Trophoblast cell (in vitro differentiated cells and primary cell): ENCODE measurements around the gene EVA1C.

Source experiments
- DNase-seq, 2 donors: peaks; one replicate each; pipeline ENCODE4 v3.0.0-alpha.2; 2016
- H2AFZ ChIP-seq: 2 replicates; pipeline ENCODE4 v1.6.1; 2013; ENCODE audit warnings: low read length, moderate library complexity, mild to moderate bottlenecking; ENCODE audit not compliant: insufficient read depth, poor library complexity
- H2AK5ac ChIP-seq: 2 replicates; pipeline ENCODE4 v1.6.1; 2013; ENCODE audit warnings: mild to moderate bottlenecking, low read length
- H2BK120ac ChIP-seq: 2 replicates; pipeline ENCODE4 v1.6.1; 2013; ENCODE audit warnings: low read length, mild to moderate bottlenecking, moderate library complexity; ENCODE audit not compliant: insufficient read depth, poor library complexity
- H2BK12ac ChIP-seq: 2 replicates; pipeline ENCODE4 v1.6.1; 2013; ENCODE audit warnings: mild to moderate bottlenecking, low read length, moderate library complexity
- H2BK5ac ChIP-seq: 2 replicates; pipeline ENCODE4 v1.6.1; 2013; ENCODE audit warnings: low read length, low read depth, moderate library complexity, mild to moderate bottlenecking; ENCODE audit not compliant: poor library complexity
- H3K14ac ChIP-seq: 2 replicates; pipeline ENCODE4 v1.6.1; 2013; ENCODE audit warnings: mild to moderate bottlenecking, low read length
- H3K18ac ChIP-seq: 2 replicates; pipeline ENCODE4 v1.6.1; 2013; ENCODE audit warnings: mild to moderate bottlenecking, low read length
- H3K23ac ChIP-seq: 2 replicates; pipeline ENCODE4 v1.6.1; 2013; ENCODE audit warnings: low read length
- H3K27ac ChIP-seq: 2 replicates; pipeline ENCODE4 v1.5.1; 2013; ENCODE audit warnings: low read depth, mild to moderate bottlenecking, inconsistent platforms, low read length, moderate library complexity
- H3K27me3 ChIP-seq: 2 replicates; pipeline ENCODE4 v1.6.1; 2013; ENCODE audit warnings: inconsistent platforms, mild to moderate bottlenecking, low read length, moderate library complexity; ENCODE audit not compliant: insufficient read depth
- H3K36me3 ChIP-seq, 2 experiments: 1 replicate in 1 of 2; 2 replicates in 1 of 2; pipeline ENCODE4 v1.6.1; 2013; ENCODE audit warnings: low read length in 2 of 2, mild to moderate bottlenecking in 2 of 2, moderate library complexity in 1 of 2; ENCODE audit not compliant: insufficient read depth in 2 of 2, control insufficient read depth in 1 of 2
- H3K4ac ChIP-seq: 2 replicates; pipeline ENCODE4 v1.6.1; 2013; ENCODE audit warnings: low read depth, mild to moderate bottlenecking, low read length, moderate library complexity
- H3K4me1 ChIP-seq, 2 experiments: 1 replicate in 1 of 2; 2 replicates in 1 of 2; pipeline ENCODE4 v1.6.1; 2013; ENCODE audit warnings: low read length in 2 of 2, mild to moderate bottlenecking in 2 of 2, moderate library complexity in 1 of 2; ENCODE audit not compliant: insufficient read depth in 2 of 2, control insufficient read depth in 1 of 2
- H3K4me2 ChIP-seq: 2 replicates; pipeline ENCODE4 v1.6.1; 2013; ENCODE audit warnings: inconsistent platforms, mild to moderate bottlenecking, low read length, moderate library complexity
- H3K4me3 ChIP-seq: 2 replicates; pipeline ENCODE4 v1.5.1; 2013; ENCODE audit warnings: mild to moderate bottlenecking, low read depth, low read length, inconsistent platforms
- H3K79me1 ChIP-seq: one replicate; pipeline ENCODE4 v1.6.1; 2013; ENCODE audit warnings: low read length
- H3K79me2 ChIP-seq: 2 replicates; pipeline ENCODE4 v1.6.1; 2013; ENCODE audit warnings: low read length, mild to moderate bottlenecking; ENCODE audit not compliant: control insufficient read depth, insufficient read depth, poor library complexity
- H3K9ac ChIP-seq: 2 replicates; pipeline ENCODE4 v1.6.1; 2013; ENCODE audit warnings: mild to moderate bottlenecking, low read length
- H3K9me3 ChIP-seq: 2 replicates; pipeline ENCODE4 v1.6.1; 2013; ENCODE audit warnings: low read depth, mild to moderate bottlenecking, control low read depth, inconsistent platforms, low read length; ENCODE audit not compliant: insufficient read depth
- H4K12ac ChIP-seq: 2 replicates; pipeline ENCODE4 v1.6.1; 2013; ENCODE audit warnings: low read depth, mild to moderate bottlenecking, low read length, moderate library complexity
- H4K8ac ChIP-seq: 2 replicates; pipeline ENCODE4 v1.6.1; 2013; ENCODE audit warnings: low read depth, mild to moderate bottlenecking, low read length, moderate library complexity
- H4K91ac ChIP-seq: one replicate; pipeline ENCODE4 v1.6.1; 2013; ENCODE audit warnings: low read depth, mild to moderate bottlenecking, low read length, moderate library complexity
- WGBS: extraction: QIAGEN DNeasy Blood & Tissue Kit; methylation state at CpG from one replicate; pipeline ENCODE4 v1.1.7; 2013; ENCODE audit warnings: missing lambda C conversion rate; ENCODE audit not compliant: insufficient read length, insufficient coverage; ENCODE audit errors: extremely low coverage; 5-methylcytosine and 5-hydroxymethylcytosine counted together

Gene EVA1C

GRCh38 chr21:32533053-32533452, 120.5 kb downstream of the EVA1C start:
- peaks cover 12% of the 10 kb centered on the region for H3K9me3 ChIP-seq
- peak overlapping the region; percentile 1 for H3K23ac ChIP-seq
- H3K79me1 ChIP-seq = no peaks in the 10 kb centered on the region
- H4K8ac ChIP-seq = no peak overlapping the region
- H3K4me1 ChIP-seq = no peaks in the 10 kb centered on the region
- no peak overlapping the region for H3K9ac ChIP-seq
- no peak overlapping the region for H3K4ac ChIP-seq
- no peak overlapping the region for H4K91ac ChIP-seq
- H3K14ac ChIP-seq = no peak overlapping the region
- peak overlapping the region; percentile 59 for H3K4me3 ChIP-seq
- H2BK12ac ChIP-seq = no peak overlapping the region
- no peak overlapping the region for H2AK5ac ChIP-seq
- H2BK5ac ChIP-seq = no peak overlapping the region
- no peak overlapping the region for H3K4me2 ChIP-seq
- no peak overlapping the region for H2AFZ ChIP-seq
- no peak for DNase-seq
- no peaks in the 10 kb centered on the region for H3K27me3 ChIP-seq
- H3K36me3 ChIP-seq = no peaks in the 10 kb centered on the region
- H3K79me2 ChIP-seq = no peaks in the 10 kb centered on the region
- no peak overlapping the region for H3K27ac ChIP-seq
- WGBS = no CpG with 5 or more reads among the region's 4 CpGs
- H4K12ac ChIP-seq = no peak overlapping the region
- no peak overlapping the region for H3K18ac ChIP-seq
- H2BK120ac ChIP-seq = no peak overlapping the region

- no peak overlapping the region for H2BK120ac ChIP-seq
- no peak for DNase-seq
- no peak overlapping the region for H3K23ac ChIP-seq
- no peak overlapping the region for H2AFZ ChIP-seq
- no peak overlapping the region for H3K27ac ChIP-seq
- H3K14ac ChIP-seq = no peak overlapping the region
- no peak overlapping the region for H4K8ac ChIP-seq
- H3K27me3 ChIP-seq = no peaks in the 10 kb centered on the region
- no peak overlapping the region for H2AK5ac ChIP-seq
- H3K9ac ChIP-seq = no peak overlapping the region
- no peak overlapping the region for H2BK12ac ChIP-seq
- no peaks in the 10 kb centered on the region for H3K79me2 ChIP-seq
- no peak overlapping the region for H3K18ac ChIP-seq
- H3K9me3 ChIP-seq = peaks cover 12% of the 10 kb centered on the region
- no peak overlapping the region for H4K91ac ChIP-seq
- no peaks in the 10 kb centered on the region for H3K4me1 ChIP-seq
- H3K79me1 ChIP-seq = no peaks in the 10 kb centered on the region
- no peak overlapping the region for H3K4ac ChIP-seq
- H3K36me3 ChIP-seq = no peaks in the 10 kb centered on the region
- H3K4me3 ChIP-seq = peak overlapping the region; percentile 59
- no peak overlapping the region for H4K12ac ChIP-seq
- no CpG with 5 or more reads among the region's 7 CpGs for WGBS
- H2BK5ac ChIP-seq = no peak overlapping the region
- no peak overlapping the region for H3K4me2 ChIP-seq
Measured at GRCh38 chr21:32533611-32534010, 121.1 kb downstream of the EVA1C start.

- Histone ChIP-seq H3K23ac (no peak overlapping the region), H3K4ac (no peak overlapping the region), H2BK120ac (no peak overlapping the region), H4K91ac (no peak overlapping the region), H4K8ac (no peak overlapping the region), H3K4me3 (no peak overlapping the region), H3K27me3 (no peaks in the 10 kb centered on the region), H3K9ac (no peak overlapping the region), H2BK12ac (no peak overlapping the region), H3K4me2 (no peak overlapping the region), H3K18ac (no peak overlapping the region), H3K79me2 (no peaks in the 10 kb centered on the region), H3K4me1 (no peaks in the 10 kb centered on the region), H2AK5ac (no peak overlapping the region), H3K79me1 (no peaks in the 10 kb centered on the region), H4K12ac (no peak overlapping the region), H3K9me3 (peaks cover 12% of the 10 kb centered on the region), H2AFZ (no peak overlapping the region), H3K14ac (no peak overlapping the region), H3K36me3 (no peaks in the 10 kb centered on the region), H2BK5ac (no peak overlapping the region), H3K27ac (no peak overlapping the region)
- no CpG with 5 or more reads among the region's 8 CpGs for WGBS
- no peak for DNase-seq
Measured at GRCh38 chr21:32534113-32534512, 121.6 kb downstream of the EVA1C start.

GRCh38 chr21:32535612-32536011, 123.1 kb downstream of the EVA1C start:
- H2BK5ac ChIP-seq = no peak overlapping the region
- no peaks in the 10 kb centered on the region for H3K4me1 ChIP-seq
- H3K4ac ChIP-seq = no peak overlapping the region
- no peak overlapping the region for H3K4me3 ChIP-seq
- no peak overlapping the region for H3K18ac ChIP-seq
- no peaks in the 10 kb centered on the region for H3K79me2 ChIP-seq
- H3K9me3 ChIP-seq = peaks cover 5% of the 10 kb centered on the region
- no peak overlapping the region for H2AK5ac ChIP-seq
- H3K9ac ChIP-seq = no peak overlapping the region
- H4K91ac ChIP-seq = no peak overlapping the region
- no peak for DNase-seq
- H3K27ac ChIP-seq = no peak overlapping the region
- H3K14ac ChIP-seq = no peak overlapping the region
- H3K36me3 ChIP-seq = no peaks in the 10 kb centered on the region
- no peak overlapping the region for H2BK12ac ChIP-seq
- H3K23ac ChIP-seq = no peak overlapping the region
- no peak overlapping the region for H2BK120ac ChIP-seq
- H4K8ac ChIP-seq = no peak overlapping the region
- no peaks in the 10 kb centered on the region for H3K27me3 ChIP-seq
- H3K79me1 ChIP-seq = no peaks in the 10 kb centered on the region
- H2AFZ ChIP-seq = no peak overlapping the region
- WGBS = no CpG with 5 or more reads among the region's 7 CpGs
- H3K4me2 ChIP-seq = no peak overlapping the region
- H4K12ac ChIP-seq = no peak overlapping the region
